Spleen (tissue), 11 donors: Measurements from ENCODE around the gene VPS39. TPM values are rescaled to one million over a fixed set of nuclear protein-coding genes. Genes with fewer than 3 reads are reported as not detected.

Experiments used
- DNase-seq: peaks from one replicate; pipeline ENCODE4 v3.0.0-alpha.2; 2020
- H3K27ac ChIP-seq, 8 donors: fragments of 200-600 bp; sonication (generic) in 7 of 8; 1 replicate in 4 of 8; 2 replicates in 4 of 8; pipeline versions ENCODE4 v1.5.0 to v1.8.0; 2016 to 2021; ENCODE audit warnings: inconsistent platforms in 4 of 8, mild to moderate bottlenecking in 4 of 8, moderate library complexity in 1 of 8
- H3K27me3 ChIP-seq, 7 donors: fragments of 200-600 bp; sonication (generic) in 6 of 7; replicated peaks in 1 of 7; 1 replicate in 4 of 7; 2 replicates in 3 of 7; pipeline versions ENCODE4 v1.5.0 to v1.8.0; 2016 to 2021; ENCODE audit warnings: inconsistent platforms in 3 of 7, mild to moderate bottlenecking in 1 of 7
- H3K36me3 ChIP-seq, 6 donors: fragments of 200-600 bp; sonication (generic) in 5 of 6; 1 replicate in 4 of 6; 2 replicates in 2 of 6; pipeline versions ENCODE4 v1.5.0 to v1.8.0; 2016 to 2021; ENCODE audit warnings: inconsistent platforms in 2 of 6
- H3K4me1 ChIP-seq, 6 donors: fragments of 200-600 bp; sonication (generic) in 5 of 6; 1 replicate in 3 of 6; 2 replicates in 3 of 6; pipeline versions ENCODE4 v1.5.0 to v1.8.0; 2016 to 2021; ENCODE audit warnings: inconsistent platforms in 3 of 6
- H3K4me3 ChIP-seq, 8 donors: fragments of 200-600 bp; sonication (generic) in 7 of 8; 1 replicate in 4 of 8; 2 replicates in 4 of 8; pipeline versions ENCODE4 v1.5.0 to v1.8.0; 2016 to 2021; ENCODE audit warnings: inconsistent platforms in 4 of 8, mild to moderate bottlenecking in 4 of 8, moderate library complexity in 2 of 8
- H3K9me3 ChIP-seq, 8 donors: fragments of 200-600 bp; sonication (generic) in 7 of 8; 1 replicate in 4 of 8; 2 replicates in 4 of 8; pipeline versions ENCODE4 v1.5.0 to v1.8.0; 2016 to 2021; ENCODE audit warnings: inconsistent platforms in 4 of 8
- CTCF ChIP-seq, 11 experiments: fragments of 200-600 bp in 7 of 11; fragments of 450-650 bp in 4 of 11; sonication (generic) in 4 of 11; IDR thresholded peaks in 8 of 11; conservative IDR thresholded peaks in 3 of 11; 1 replicate in 7 of 11; 2 replicates in 4 of 11; pipeline versions ENCODE4 v1.4.0 to v1.8.0; 2016 to 2021; ENCODE audit warnings: antibody characterized with exemption in 11 of 11, inconsistent platforms in 4 of 11, mild to moderate bottlenecking in 1 of 11
- POLR2A ChIP-seq, 3 donors: fragments of 450-650 bp; IDR thresholded peaks; one replicate each; pipeline ENCODE4 v1.5.1; 2017; ENCODE audit warnings: antibody characterized with exemption in 3 of 3, mild to moderate bottlenecking in 1 of 3
- POLR2AphosphoS5 ChIP-seq, 3 donors: sonication (generic); formaldehyde crosslinking; IDR thresholded peaks; one replicate each; pipeline ENCODE4 v1.5.1; 2017; ENCODE audit warnings: antibody characterized with exemption in 3 of 3
- WGBS, 5 donors: extraction: QIAGEN DNeasy Blood & Tissue Kit in 3 of 5; methylation state at CpG; one replicate each; pipeline versions ENCODE4 v1.1.5 to v1.1.7; 2013 to 2018; 5-methylcytosine and 5-hydroxymethylcytosine counted together
- intact Hi-C: fragments of 100-400 bp; cut with DNase I; formaldehyde crosslinking; loops from one replicate; pipeline ENCODE4 v1.15.0; 2023; ENCODE audit warnings: low total_unique reads
- polyA plus RNA-seq, 3 donors: library from polyadenylated mRNA; stranded (reverse); fragments of 200-250 nt; gene quantifications; one replicate each; pipeline ENCODE4 v1.2.1, GENCODE V29; 2013
- total RNA-seq, 7 donors: library from RNA; depleted of rRNA in 3 of 7; stranded (reverse); fragments of >200 nt in 3 of 7; fragmentation: NEBNext Ultra II Directional in 4 of 7; extraction: Animal tissue kit (Norgen Biotek cat#: 25700) in 4 of 7; gene quantifications; one replicate each; pipeline versions ENCODE4 v1.1.0 to v1.2.1, GENCODE V29; 2016 to 2021
- donor health status: healthy with polysubstance abuse.
- donor health status: DM: no; HTN: no; CAD: no; lungs with moderate emphysema.
- donor health status: DM: no; HTN: no; CAD: no.
- donor health status: Bipolar disorder and iron deficiency.
- donor health status: healthy.
- donor health status: DM: no; HTN: no; CAD: no.
- donor health status: DM: yes; HTN: yes; CAD: no.

VPS39 gene
- total and polyA plus RNA-seq, 10 donors: 25.9 to 220 (median 94.2) TPM

GRCh38 chr15:42228036-42228435 lies 19.9 kb upstream of the VPS39 start:
- H3K4me1 ChIP-seq: no peaks in the 10 kb centered on the region
- H3K36me3 ChIP-seq: peaks cover 1 to 100% (median 89%) of the 10 kb centered on the region in 6 donors
- no peak for DNase-seq
- no peak overlapping the region for H3K4me3 ChIP-seq
- TF ChIP-seq POLR2AphosphoS5 (IDR thresholded peaks at IDR 0.05) (no peak), POLR2A (IDR thresholded peaks at IDR 0.05) (no peak), CTCF (IDR thresholded peaks at IDR 0.05 in 8 of 11, conservative IDR thresholded peaks at IDR 0.05 in 3 of 11) (no peak)
- intact Hi-C loops: no loop called here
- no peaks in the 10 kb centered on the region for H3K27me3 ChIP-seq
- WGBS, 5 donors: 60 to 83% (median 78%) methylated on average over 1 of the region's 1 CpG
- no peak overlapping the region for H3K27ac ChIP-seq
- H3K9me3 ChIP-seq: no peaks in the 10 kb centered on the region

GRCh38 chr15:42226648-42227047 lies 18.5 kb upstream of the VPS39 start:
- Histone ChIP-seq H3K4me3 (no peak overlapping the region), H3K27me3 (no peaks in the 10 kb centered on the region), H3K4me1 (no peaks in the 10 kb centered on the region), H3K27ac (no peak overlapping the region), H3K9me3 (no peaks in the 10 kb centered on the region), H3K36me3 (peaks cover 0 to 100% (median 84%) of the 10 kb centered on the region in 6 donors)
- intact Hi-C loops: no loop called here
- WGBS, 5 donors: 94 to 98% (median 97%) methylated on average over 5 of the region's 5 CpGs
- TF ChIP-seq CTCF (IDR thresholded peaks at IDR 0.05 in 8 of 11, conservative IDR thresholded peaks at IDR 0.05 in 3 of 11): no peak
- TF ChIP-seq POLR2AphosphoS5 (IDR thresholded peaks at IDR 0.05): no peak
- no peak for TF ChIP-seq POLR2A (IDR thresholded peaks at IDR 0.05)
- DNase-seq: no peak

GRCh38 chr15:42220216-42220615 lies 12.1 kb upstream of the VPS39 start:
- DNase-seq: no peak
- 49 to 50% (median 49%) methylated on average over 2 of the region's 2 CpGs for WGBS, 5 donors
- intact Hi-C loops: no loop called here
- no peak overlapping the region for H3K4me3 ChIP-seq
- H3K36me3 ChIP-seq: peaks cover 0 to 99% (median 65%) of the 10 kb centered on the region in 6 donors
- no peak overlapping the region for H3K27ac ChIP-seq
- H3K4me1 ChIP-seq: peaks cover 0 to 20% (median 5%) of the 10 kb centered on the region in 6 donors
- no peaks in the 10 kb centered on the region for H3K9me3 ChIP-seq
- TF ChIP-seq POLR2A (IDR thresholded peaks at IDR 0.05): no peak
- no peak for TF ChIP-seq POLR2AphosphoS5 (IDR thresholded peaks at IDR 0.05)
- no peak for TF ChIP-seq CTCF (IDR thresholded peaks at IDR 0.05 in 8 of 11, conservative IDR thresholded peaks at IDR 0.05 in 3 of 11)
- no peaks in the 10 kb centered on the region for H3K27me3 ChIP-seq

GRCh38 chr15:42218953-42219592 lies 11.0 kb upstream of the VPS39 start:
- no peaks in the 10 kb centered on the region for H3K27me3 ChIP-seq
- peaks cover 0 to 99% (median 56%) of the 10 kb centered on the region in 6 donors for H3K36me3 ChIP-seq
- intact Hi-C loops: no loop called here
- 20 to 31% (median 27%) methylated on average over 2 of the region's 2 CpGs for WGBS, 5 donors
- DNase-seq: no peak
- no peak overlapping the region for H3K4me3 ChIP-seq
- no peaks in the 10 kb centered on the region for H3K9me3 ChIP-seq
- H3K4me1 ChIP-seq: peaks cover 0 to 20% (median 5%) of the 10 kb centered on the region in 6 donors
- TF ChIP-seq POLR2A (IDR thresholded peaks at IDR 0.05) (no peak), CTCF (IDR thresholded peaks at IDR 0.05 in 8 of 11, conservative IDR thresholded peaks at IDR 0.05 in 3 of 11) (no peak), POLR2AphosphoS5 (IDR thresholded peaks at IDR 0.05) (no peak)
- peak overlapping the region in 1 of 8 donors; percentile 8 for H3K27ac ChIP-seq
